ENCODE results near the gene DPT.

DNA sequence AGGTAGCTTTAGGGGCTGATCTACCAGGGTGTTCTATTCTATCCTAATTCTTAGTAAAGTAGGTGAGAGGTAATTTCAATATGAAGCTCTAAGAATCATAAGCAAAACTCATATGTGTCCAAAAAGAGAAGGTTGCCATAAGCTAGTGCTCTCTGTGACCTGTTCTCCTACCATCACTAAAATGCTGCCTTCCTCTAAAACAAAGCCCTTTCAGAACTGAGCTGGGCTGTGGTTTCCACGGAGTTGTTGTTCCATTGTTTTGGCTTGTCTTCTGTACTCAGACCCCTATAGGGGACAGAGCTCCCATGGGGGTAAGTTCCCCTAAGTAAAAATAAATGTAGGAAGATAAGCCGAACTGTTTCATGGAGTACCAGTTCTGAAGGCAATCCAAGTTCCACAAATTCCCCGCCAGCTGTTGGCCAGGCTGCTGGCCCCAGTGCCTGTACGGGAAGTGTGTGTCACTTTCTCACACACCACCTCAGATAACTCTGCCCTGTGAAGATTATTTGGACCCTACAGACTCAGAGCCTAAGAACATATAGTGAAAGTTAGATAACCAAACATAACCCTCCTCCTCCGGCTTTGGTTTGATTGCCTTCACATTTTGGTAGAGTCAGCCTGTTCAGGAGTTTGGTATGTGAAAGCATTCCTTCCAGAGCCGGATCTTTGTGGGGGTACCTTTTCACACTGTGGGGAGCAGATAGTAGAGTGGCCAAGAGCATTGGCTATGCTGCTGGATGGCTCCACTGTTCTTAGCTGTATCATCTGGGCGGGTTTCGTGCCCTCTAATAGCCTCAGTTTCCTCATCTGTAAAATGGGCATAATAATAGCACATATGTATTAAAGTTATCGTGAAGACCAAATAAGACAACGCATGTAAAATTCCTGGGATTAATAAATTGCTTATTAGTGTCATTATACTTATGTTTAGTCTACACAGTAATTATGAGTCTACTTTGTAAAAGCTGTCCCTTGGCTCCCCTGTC is 10.8 kb downstream of the DPT start:
- TF ChIP-seq, protein P1, sequence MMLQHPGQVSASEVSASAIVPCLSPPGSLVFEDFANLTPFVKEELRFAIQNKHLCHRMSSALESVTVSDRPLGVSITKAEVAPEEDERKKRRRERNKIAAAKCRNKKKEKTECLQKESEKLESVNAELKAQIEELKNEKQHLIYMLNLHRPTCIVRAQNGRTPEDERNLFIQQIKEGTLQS (CRISPR knock-in tag; conservative IDR thresholded peaks at IDR 0.05): no peak
- TF ChIP-seq, protein P2, sequence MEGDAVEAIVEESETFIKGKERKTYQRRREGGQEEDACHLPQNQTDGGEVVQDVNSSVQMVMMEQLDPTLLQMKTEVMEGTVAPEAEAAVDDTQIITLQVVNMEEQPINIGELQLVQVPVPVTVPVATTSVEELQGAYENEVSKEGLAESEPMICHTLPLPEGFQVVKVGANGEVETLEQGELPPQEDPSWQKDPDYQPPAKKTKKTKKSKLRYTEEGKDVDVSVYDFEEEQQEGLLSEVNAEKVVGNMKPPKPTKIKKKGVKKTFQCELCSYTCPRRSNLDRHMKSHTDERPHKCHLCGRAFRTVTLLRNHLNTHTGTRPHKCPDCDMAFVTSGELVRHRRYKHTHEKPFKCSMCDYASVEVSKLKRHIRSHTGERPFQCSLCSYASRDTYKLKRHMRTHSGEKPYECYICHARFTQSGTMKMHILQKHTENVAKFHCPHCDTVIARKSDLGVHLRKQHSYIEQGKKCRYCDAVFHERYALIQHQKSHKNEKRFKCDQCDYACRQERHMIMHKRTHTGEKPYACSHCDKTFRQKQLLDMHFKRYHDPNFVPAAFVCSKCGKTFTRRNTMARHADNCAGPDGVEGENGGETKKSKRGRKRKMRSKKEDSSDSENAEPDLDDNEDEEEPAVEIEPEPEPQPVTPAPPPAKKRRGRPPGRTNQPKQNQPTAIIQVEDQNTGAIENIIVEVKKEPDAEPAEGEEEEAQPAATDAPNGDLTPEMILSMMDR (IDR thresholded peaks at IDR 0.05): no peak
- TF ChIP-seq JUN (CRISPR knock-in tag; IDR thresholded peaks at IDR 0.05): no peak
- no peak for TF ChIP-seq NR3C1 (CRISPR knock-in tag; conservative IDR thresholded peaks at IDR 0.05; ENCODE audit: low read depth)
- TF ChIP-seq, protein P3, sequence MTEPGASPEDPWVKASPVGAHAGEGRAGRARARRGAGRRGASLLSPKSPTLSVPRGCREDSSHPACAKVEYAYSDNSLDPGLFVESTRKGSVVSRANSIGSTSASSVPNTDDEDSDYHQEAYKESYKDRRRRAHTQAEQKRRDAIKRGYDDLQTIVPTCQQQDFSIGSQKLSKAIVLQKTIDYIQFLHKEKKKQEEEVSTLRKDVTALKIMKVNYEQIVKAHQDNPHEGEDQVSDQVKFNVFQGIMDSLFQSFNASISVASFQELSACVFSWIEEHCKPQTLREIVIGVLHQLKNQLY (CRISPR knock-in tag; IDR thresholded peaks at IDR 0.05): no peak
- TF ChIP-seq, protein P4, sequence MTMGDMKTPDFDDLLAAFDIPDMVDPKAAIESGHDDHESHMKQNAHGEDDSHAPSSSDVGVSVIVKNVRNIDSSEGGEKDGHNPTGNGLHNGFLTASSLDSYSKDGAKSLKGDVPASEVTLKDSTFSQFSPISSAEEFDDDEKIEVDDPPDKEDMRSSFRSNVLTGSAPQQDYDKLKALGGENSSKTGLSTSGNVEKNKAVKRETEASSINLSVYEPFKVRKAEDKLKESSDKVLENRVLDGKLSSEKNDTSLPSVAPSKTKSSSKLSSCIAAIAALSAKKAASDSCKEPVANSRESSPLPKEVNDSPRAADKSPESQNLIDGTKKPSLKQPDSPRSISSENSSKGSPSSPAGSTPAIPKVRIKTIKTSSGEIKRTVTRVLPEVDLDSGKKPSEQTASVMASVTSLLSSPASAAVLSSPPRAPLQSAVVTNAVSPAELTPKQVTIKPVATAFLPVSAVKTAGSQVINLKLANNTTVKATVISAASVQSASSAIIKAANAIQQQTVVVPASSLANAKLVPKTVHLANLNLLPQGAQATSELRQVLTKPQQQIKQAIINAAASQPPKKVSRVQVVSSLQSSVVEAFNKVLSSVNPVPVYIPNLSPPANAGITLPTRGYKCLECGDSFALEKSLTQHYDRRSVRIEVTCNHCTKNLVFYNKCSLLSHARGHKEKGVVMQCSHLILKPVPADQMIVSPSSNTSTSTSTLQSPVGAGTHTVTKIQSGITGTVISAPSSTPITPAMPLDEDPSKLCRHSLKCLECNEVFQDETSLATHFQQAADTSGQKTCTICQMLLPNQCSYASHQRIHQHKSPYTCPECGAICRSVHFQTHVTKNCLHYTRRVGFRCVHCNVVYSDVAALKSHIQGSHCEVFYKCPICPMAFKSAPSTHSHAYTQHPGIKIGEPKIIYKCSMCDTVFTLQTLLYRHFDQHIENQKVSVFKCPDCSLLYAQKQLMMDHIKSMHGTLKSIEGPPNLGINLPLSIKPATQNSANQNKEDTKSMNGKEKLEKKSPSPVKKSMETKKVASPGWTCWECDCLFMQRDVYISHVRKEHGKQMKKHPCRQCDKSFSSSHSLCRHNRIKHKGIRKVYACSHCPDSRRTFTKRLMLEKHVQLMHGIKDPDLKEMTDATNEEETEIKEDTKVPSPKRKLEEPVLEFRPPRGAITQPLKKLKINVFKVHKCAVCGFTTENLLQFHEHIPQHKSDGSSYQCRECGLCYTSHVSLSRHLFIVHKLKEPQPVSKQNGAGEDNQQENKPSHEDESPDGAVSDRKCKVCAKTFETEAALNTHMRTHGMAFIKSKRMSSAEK (CRISPR knock-in tag; IDR thresholded peaks at IDR 0.05; ENCODE audit: borderline replicate concordance): no peak
- TF ChIP-seq, protein P5, sequence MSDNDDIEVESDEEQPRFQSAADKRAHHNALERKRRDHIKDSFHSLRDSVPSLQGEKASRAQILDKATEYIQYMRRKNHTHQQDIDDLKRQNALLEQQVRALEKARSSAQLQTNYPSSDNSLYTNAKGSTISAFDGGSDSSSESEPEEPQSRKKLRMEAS (CRISPR knock-in tag; IDR thresholded peaks at IDR 0.05): no peak
- TF ChIP-seq, protein P6, sequence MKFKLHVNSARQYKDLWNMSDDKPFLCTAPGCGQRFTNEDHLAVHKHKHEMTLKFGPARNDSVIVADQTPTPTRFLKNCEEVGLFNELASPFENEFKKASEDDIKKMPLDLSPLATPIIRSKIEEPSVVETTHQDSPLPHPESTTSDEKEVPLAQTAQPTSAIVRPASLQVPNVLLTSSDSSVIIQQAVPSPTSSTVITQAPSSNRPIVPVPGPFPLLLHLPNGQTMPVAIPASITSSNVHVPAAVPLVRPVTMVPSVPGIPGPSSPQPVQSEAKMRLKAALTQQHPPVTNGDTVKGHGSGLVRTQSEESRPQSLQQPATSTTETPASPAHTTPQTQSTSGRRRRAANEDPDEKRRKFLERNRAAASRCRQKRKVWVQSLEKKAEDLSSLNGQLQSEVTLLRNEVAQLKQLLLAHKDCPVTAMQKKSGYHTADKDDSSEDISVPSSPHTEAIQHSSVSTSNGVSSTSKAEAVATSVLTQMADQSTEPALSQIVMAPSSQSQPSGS (CRISPR knock-in tag; IDR thresholded peaks at IDR 0.05; ENCODE audit: borderline replicate concordance, low read depth): no peak
- no peak for TF ChIP-seq MXD4 (CRISPR knock-in tag; IDR thresholded peaks at IDR 0.05; ENCODE audit: borderline replicate concordance)

Measured in WTC11 (cell line).